NCI-H1417 (cell line): ENCODE data around the gene TMEM238.
A peak's percentile ranks its signal among the peaks of the same experiment; 100 is the strongest.
"Not testable (repeated sequence)": the region's sequence is repeated elsewhere in the genome, so short reads cannot be mapped to it uniquely, and the experiment has no call there.

Experiments used
- DNase-seq, 3 experiments: peaks; one replicate each; lab custom pipeline; 2025; lab: John Stamatoyannopoulos, UW

TMEM238 gene

GRCh38 chr19:55384131-55384919 lies at the start of gene TMEM238:
TSS of gene TMEM238 (minus strand) at chr19:55384292. CDS start at chr19:55384259, 33 bp downstream.
- peak; percentile 65 to 74 (median 68) for DNase-seq

GRCh38 chr19:55433292-55433691 lies 49.2 kb upstream of the TMEM238 start:
- peak in 2 of 3 experiments; percentile 72 to 76 for DNase-seq

- no peak for DNase-seq
Measured at GRCh38 chr19:55432241-55432959, 48.3 kb upstream of the TMEM238 start.

- DNase-seq: no peak
Measured at GRCh38 chr19:55431183-55431582, 47.1 kb upstream of the TMEM238 start.

- DNase-seq: no peak
Measured at GRCh38 chr19:55426042-55426441, 42.0 kb upstream of the TMEM238 start.

GRCh38 chr19:55424518-55424917 lies 40.4 kb upstream of the TMEM238 start:
- DNase-seq: no peak

- no peak for DNase-seq
Measured at GRCh38 chr19:55423225-55424005, 39.3 kb upstream of the TMEM238 start.

- DNase-seq: not testable (repeated sequence)
Measured at GRCh38 chr19:55421281-55421680, 37.2 kb upstream of the TMEM238 start.

- DNase-seq: no peak
Measured at GRCh38 chr19:55419624-55420236, 35.6 kb upstream of the TMEM238 start.

- DNase-seq: no peak
Measured at GRCh38 chr19:55419103-55419502, 35.0 kb upstream of the TMEM238 start.

GRCh38 chr19:55418185-55418584 lies 34.1 kb upstream of the TMEM238 start:
- DNase-seq: peak; percentile 36 to 80 (median 55)

- no peak for DNase-seq
Measured at GRCh38 chr19:55410168-55410567, 26.1 kb upstream of the TMEM238 start.

- not testable (repeated sequence) for DNase-seq
Measured at GRCh38 chr19:55409179-55409578, 25.1 kb upstream of the TMEM238 start.

GRCh38 chr19:55408533-55408872 lies 24.4 kb upstream of the TMEM238 start:
- no peak for DNase-seq

- DNase-seq: peak; percentile 99
Measured at GRCh38 chr19:55407800-55408532, 23.9 kb upstream of the TMEM238 start.

GRCh38 chr19:55407550-55407799 lies 23.4 kb upstream of the TMEM238 start, which contains the start of gene UBE2S:
TSS of gene UBE2S (minus strand) at chr19:55407788. CDS start at chr19:55407589, 199 bp downstream.
- DNase-seq: peak in 1 of 3 experiments; percentile 60

GRCh38 chr19:55406826-55407549 lies 22.9 kb upstream of the TMEM238 start:
- peak in 2 of 3 experiments; percentile 58 to 61 for DNase-seq

GRCh38 chr19:55406091-55406825 lies 22.2 kb upstream of the TMEM238 start:
- DNase-seq: no peak

- DNase-seq: no peak
Measured at GRCh38 chr19:55405638-55406037, 21.5 kb upstream of the TMEM238 start.

- DNase-seq: no peak
Measured at GRCh38 chr19:55402509-55402908, 18.4 kb upstream of the TMEM238 start.
